ENCODE results near the gene VWA2. TPM values are rescaled to one million over a fixed set of nuclear protein-coding genes. Genes with fewer than 3 reads are reported as not detected.

Gene VWA2
- polyA plus RNA-seq, 1 donor from 2014 or later = not detected

GRCh38 chr10:114260366-114260765 is 21.3 kb downstream of the VWA2 start:
- Histone ChIP-seq H4K20me1 (ENCODE audit: insufficient read depth) (no peaks in the 10 kb centered on the region), H3K9ac (ENCODE audit: low read length) (no peak overlapping the region), H3K9me2 (ENCODE audit: insufficient read depth, low read length) (no peaks in the 10 kb centered on the region), H3K4me2 (ENCODE audit: low read length) (no peak overlapping the region), H3K36me3 (ENCODE audit: insufficient read depth, low read length) (no peaks in the 10 kb centered on the region), H3K79me2 (replicated peaks; ENCODE audit: insufficient read depth, low read length) (no peaks in the 10 kb centered on the region), H2AFZ (ENCODE audit: low read depth, low read length) (no peak overlapping the region), H3K4me3 (ENCODE audit: low read length) (no peak overlapping the region), H3F3A (ENCODE audit: insufficient read depth, low read length, poor library complexity, severe bottlenecking) (no peaks in the 10 kb centered on the region), H3K9me3 (ENCODE audit: low read length) (no peaks in the 10 kb centered on the region), H3K27me3 (ENCODE audit: insufficient read depth, low read depth, low read length) (no peaks in the 10 kb centered on the region), H3K27ac (ENCODE audit: low read length) (no peak overlapping the region)
- no peak for TF ChIP-seq POLR2AphosphoS5 (IDR thresholded peaks at IDR 0.05)
- no peak for TF ChIP-seq RAD21 (conservative IDR thresholded peaks at IDR 0.05)
- TF ChIP-seq, protein P1, sequence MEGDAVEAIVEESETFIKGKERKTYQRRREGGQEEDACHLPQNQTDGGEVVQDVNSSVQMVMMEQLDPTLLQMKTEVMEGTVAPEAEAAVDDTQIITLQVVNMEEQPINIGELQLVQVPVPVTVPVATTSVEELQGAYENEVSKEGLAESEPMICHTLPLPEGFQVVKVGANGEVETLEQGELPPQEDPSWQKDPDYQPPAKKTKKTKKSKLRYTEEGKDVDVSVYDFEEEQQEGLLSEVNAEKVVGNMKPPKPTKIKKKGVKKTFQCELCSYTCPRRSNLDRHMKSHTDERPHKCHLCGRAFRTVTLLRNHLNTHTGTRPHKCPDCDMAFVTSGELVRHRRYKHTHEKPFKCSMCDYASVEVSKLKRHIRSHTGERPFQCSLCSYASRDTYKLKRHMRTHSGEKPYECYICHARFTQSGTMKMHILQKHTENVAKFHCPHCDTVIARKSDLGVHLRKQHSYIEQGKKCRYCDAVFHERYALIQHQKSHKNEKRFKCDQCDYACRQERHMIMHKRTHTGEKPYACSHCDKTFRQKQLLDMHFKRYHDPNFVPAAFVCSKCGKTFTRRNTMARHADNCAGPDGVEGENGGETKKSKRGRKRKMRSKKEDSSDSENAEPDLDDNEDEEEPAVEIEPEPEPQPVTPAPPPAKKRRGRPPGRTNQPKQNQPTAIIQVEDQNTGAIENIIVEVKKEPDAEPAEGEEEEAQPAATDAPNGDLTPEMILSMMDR (IDR thresholded peaks at IDR 0.05; ENCODE audit: poor library complexity, severe bottlenecking) = no peak
- TF ChIP-seq EP300 (conservative IDR thresholded peaks at IDR 0.05; ENCODE audit: poor library complexity, severe bottlenecking) = no peak
- no peak for TF ChIP-seq EZH2 (IDR thresholded peaks at IDR 0.05; ENCODE audit: borderline replicate concordance, insufficient read depth, low read length, poor library complexity, severe bottlenecking)
- TF ChIP-seq TAF1 (IDR thresholded peaks at IDR 0.05; ENCODE audit: low read depth) = no peak
- TF ChIP-seq MXI1 (conservative IDR thresholded peaks at IDR 0.05; ENCODE audit: poor library complexity, severe bottlenecking) = no peak
- TF ChIP-seq REST (IDR thresholded peaks at IDR 0.05; ENCODE audit: borderline replicate concordance) = no peak

GRCh38 chr10:114261076-114261475 is 22.0 kb downstream of the VWA2 start:
- Histone ChIP-seq H3K36me3 (ENCODE audit: insufficient read depth, low read length) (no peaks in the 10 kb centered on the region), H3K27me3 (ENCODE audit: insufficient read depth, low read depth, low read length) (no peaks in the 10 kb centered on the region), H3K9me2 (ENCODE audit: insufficient read depth, low read length) (no peaks in the 10 kb centered on the region), H4K20me1 (ENCODE audit: insufficient read depth) (no peaks in the 10 kb centered on the region), H3K79me2 (replicated peaks; ENCODE audit: insufficient read depth, low read length) (no peaks in the 10 kb centered on the region), H2AFZ (ENCODE audit: low read depth, low read length) (no peak overlapping the region), H3K4me2 (ENCODE audit: low read length) (no peak overlapping the region), H3K9me3 (ENCODE audit: low read length) (no peaks in the 10 kb centered on the region), H3K4me3 (ENCODE audit: low read length) (no peak overlapping the region), H3K27ac (ENCODE audit: low read length) (no peak overlapping the region), H3F3A (ENCODE audit: insufficient read depth, low read length, poor library complexity, severe bottlenecking) (no peaks in the 10 kb centered on the region), H3K9ac (ENCODE audit: low read length) (no peak overlapping the region)
- TF ChIP-seq EP300 (conservative IDR thresholded peaks at IDR 0.05; ENCODE audit: poor library complexity, severe bottlenecking) = no peak
- no peak for TF ChIP-seq EZH2 (IDR thresholded peaks at IDR 0.05; ENCODE audit: borderline replicate concordance, insufficient read depth, low read length, poor library complexity, severe bottlenecking)
- no peak for TF ChIP-seq REST (IDR thresholded peaks at IDR 0.05; ENCODE audit: borderline replicate concordance)
- no peak for TF ChIP-seq TAF1 (IDR thresholded peaks at IDR 0.05; ENCODE audit: low read depth)
- no peak for TF ChIP-seq SMC3 (conservative IDR thresholded peaks at IDR 0.05; ENCODE audit: poor library complexity)
- no peak for TF ChIP-seq POLR2AphosphoS5 (IDR thresholded peaks at IDR 0.05)
- TF ChIP-seq, protein P1 (IDR thresholded peaks at IDR 0.05; ENCODE audit: poor library complexity, severe bottlenecking) = no peak
- TF ChIP-seq RAD21 (conservative IDR thresholded peaks at IDR 0.05) = no peak
- TF ChIP-seq MXI1 (conservative IDR thresholded peaks at IDR 0.05; ENCODE audit: poor library complexity, severe bottlenecking) = no peak

Measured in neural cell (in vitro differentiated cells).